ENCODE data around the gene HRH1. TPM values are rescaled to one million over a fixed set of nuclear protein-coding genes. Genes with fewer than 3 reads are reported as not detected.

Gene HRH1
- total RNA-seq, 1 donor from 2014 or later = 28.6 TPM

- no peak for TF ChIP-seq CTCF (IDR thresholded peaks at IDR 0.05)
- no peak for DNase-seq (ENCODE audit: extremely low spot score, unreplicated experiment)
- Mint-ChIP-seq H3K9me3 (ENCODE audit: unreplicated experiment) (no peaks in the 10 kb centered on the region), H3K4me1 (ENCODE audit: unreplicated experiment) (peaks cover 52% of the 10 kb centered on the region), H3K27ac (ENCODE audit: unreplicated experiment) (peak overlapping the region; percentile 51), H3K36me3 (ENCODE audit: unreplicated experiment) (peaks cover 5% of the 10 kb centered on the region), H3K27me3 (ENCODE audit: unreplicated experiment) (no peaks in the 10 kb centered on the region), H3K4me3 (ENCODE audit: unreplicated experiment) (no peak overlapping the region)
Observed at GRCh38 chr3:11152301-11152700, 2.0 kb upstream of the HRH1 start.

GRCh38 chr3:11154953-11155325 is 646 bp downstream of the HRH1 start:
- H3K4me3 Mint-ChIP-seq (ENCODE audit: unreplicated experiment) = peak overlapping the region; percentile 87
- H3K27ac Mint-ChIP-seq (ENCODE audit: unreplicated experiment) = peak overlapping the region; percentile 93
- peaks cover 2% of the 10 kb centered on the region for H3K36me3 Mint-ChIP-seq (ENCODE audit: unreplicated experiment)
- no peaks in the 10 kb centered on the region for H3K9me3 Mint-ChIP-seq (ENCODE audit: unreplicated experiment)
- no peak for DNase-seq (ENCODE audit: extremely low spot score, unreplicated experiment)
- no peaks in the 10 kb centered on the region for H3K27me3 Mint-ChIP-seq (ENCODE audit: unreplicated experiment)
- peaks cover 53% of the 10 kb centered on the region for H3K4me1 Mint-ChIP-seq (ENCODE audit: unreplicated experiment)
- TF ChIP-seq CTCF (IDR thresholded peaks at IDR 0.05) = no peak

- H3K36me3 Mint-ChIP-seq (ENCODE audit: unreplicated experiment) = peaks cover 7% of the 10 kb centered on the region
- no peaks in the 10 kb centered on the region for H3K9me3 Mint-ChIP-seq (ENCODE audit: unreplicated experiment)
- peaks cover 55% of the 10 kb centered on the region for H3K4me1 Mint-ChIP-seq (ENCODE audit: unreplicated experiment)
- peak; percentile 84 for TF ChIP-seq CTCF (IDR thresholded peaks at IDR 0.05)
- peak; percentile 91 for DNase-seq (ENCODE audit: extremely low spot score, unreplicated experiment)
- H3K27ac Mint-ChIP-seq (ENCODE audit: unreplicated experiment) = peak overlapping the region; percentile 93
- peak overlapping the region; percentile 87 for H3K4me3 Mint-ChIP-seq (ENCODE audit: unreplicated experiment)
- no peaks in the 10 kb centered on the region for H3K27me3 Mint-ChIP-seq (ENCODE audit: unreplicated experiment)
Observed at GRCh38 chr3:11155341-11156025, 1.2 kb downstream of the HRH1 start.

- Mint-ChIP-seq H3K9me3 (ENCODE audit: unreplicated experiment) (no peaks in the 10 kb centered on the region), H3K36me3 (ENCODE audit: unreplicated experiment) (peaks cover 13% of the 10 kb centered on the region), H3K4me3 (ENCODE audit: unreplicated experiment) (peak overlapping the region; percentile 87), H3K4me1 (ENCODE audit: unreplicated experiment) (peaks cover 56% of the 10 kb centered on the region), H3K27me3 (ENCODE audit: unreplicated experiment) (no peaks in the 10 kb centered on the region), H3K27ac (ENCODE audit: unreplicated experiment) (peak overlapping the region; percentile 93)
- no peak for DNase-seq (ENCODE audit: extremely low spot score, unreplicated experiment)
- no peak for TF ChIP-seq CTCF (IDR thresholded peaks at IDR 0.05)
Observed at GRCh38 chr3:11156026-11156410, 1.7 kb downstream of the HRH1 start.

GRCh38 chr3:11157421-11157820 is 3.1 kb downstream of the HRH1 start:
- Mint-ChIP-seq H3K9me3 (ENCODE audit: unreplicated experiment) (no peaks in the 10 kb centered on the region), H3K27ac (ENCODE audit: unreplicated experiment) (no peak overlapping the region), H3K27me3 (ENCODE audit: unreplicated experiment) (no peaks in the 10 kb centered on the region), H3K4me3 (ENCODE audit: unreplicated experiment) (no peak overlapping the region), H3K4me1 (ENCODE audit: unreplicated experiment) (peaks cover 56% of the 10 kb centered on the region), H3K36me3 (ENCODE audit: unreplicated experiment) (peaks cover 17% of the 10 kb centered on the region)
- TF ChIP-seq CTCF (IDR thresholded peaks at IDR 0.05) = no peak
- no peak for DNase-seq (ENCODE audit: extremely low spot score, unreplicated experiment)

All from osteocyte (in vitro differentiated cells).